Measurements from ENCODE around the gene RBBP8NL. TPM values are rescaled to one million over a fixed set of nuclear protein-coding genes. Genes with fewer than 3 reads are reported as not detected.
A peak's percentile ranks its signal among the peaks of the same experiment; 100 is the strongest.

Gene RBBP8NL
- total and polyA plus RNA-seq, 11 donors: not detected

- peaks cover 0 to 14% (median 4%) of the 10 kb centered on the region in 12 donors for H3K4me1 ChIP-seq
- H3K9me3 ChIP-seq: no peaks in the 10 kb centered on the region
- ATAC-seq (no peak), DNase-seq (no peak)
- H3K27me3 ChIP-seq: peaks cover 0 to 8% (median 0%) of the 10 kb centered on the region in 9 donors
- TF ChIP-seq CTCF (IDR thresholded peaks at IDR 0.05): no peak
- no peak for TF ChIP-seq POLR2A (IDR thresholded peaks at IDR 0.05)
- 82 to 93% (median 91%) methylated on average over 8 to 10 of the region's 10 CpGs for WGBS, 4 donors
- intact Hi-C loops (cut with DNase I): no loop called here
- H3K27ac ChIP-seq: no peak overlapping the region
- H3K36me3 ChIP-seq: no peaks in the 10 kb centered on the region
- no peak overlapping the region for H3K4me3 ChIP-seq
These were observed 37.1 kb upstream of the RBBP8NL start for GRCh38 chr20:62464425-62464770.

- ATAC-seq (no peak), DNase-seq (no peak)
- H3K27ac ChIP-seq: no peak overlapping the region
- no peaks in the 10 kb centered on the region for H3K9me3 ChIP-seq
- peaks cover 0 to 14% (median 4%) of the 10 kb centered on the region in 12 donors for H3K4me1 ChIP-seq
- TF ChIP-seq POLR2A (IDR thresholded peaks at IDR 0.05) (no peak), CTCF (IDR thresholded peaks at IDR 0.05) (no peak)
- H3K36me3 ChIP-seq: no peaks in the 10 kb centered on the region
- H3K27me3 ChIP-seq: peaks cover 0 to 12% (median 2%) of the 10 kb centered on the region in 9 donors
- H3K4me3 ChIP-seq: no peak overlapping the region
- WGBS, 4 donors: 80 to 91% (median 87%) methylated on average over 24 to 25 of the region's 25 CpGs
- intact Hi-C loops (cut with DNase I): no loop called here
These were observed 36.5 kb upstream of the RBBP8NL start for GRCh38 chr20:62463651-62464424.

GRCh38 chr20:62462976-62463592 lies 35.7 kb upstream of the RBBP8NL start:
- ATAC-seq: no peak
- no peaks in the 10 kb centered on the region for H3K9me3 ChIP-seq
- WGBS, 4 donors: 71 to 83% (median 78%) methylated on average over 15 of the region's 15 CpGs
- no peak overlapping the region for H3K4me3 ChIP-seq
- H3K27ac ChIP-seq: no peak overlapping the region
- intact Hi-C loops (cut with DNase I): no loop called here
- TF ChIP-seq POLR2A (IDR thresholded peaks at IDR 0.05) (no peak), CTCF (IDR thresholded peaks at IDR 0.05) (no peak)
- no peaks in the 10 kb centered on the region for H3K36me3 ChIP-seq
- DNase-seq: no peak
- peaks cover 0 to 11% (median 4%) of the 10 kb centered on the region in 9 donors for H3K27me3 ChIP-seq
- peaks cover 0 to 14% (median 4%) of the 10 kb centered on the region in 12 donors for H3K4me1 ChIP-seq

- Histone ChIP-seq H3K9me3 (no peaks in the 10 kb centered on the region), H3K4me3 (no peak overlapping the region), H3K27ac (peak overlapping the region in 2 of 12 donors; percentile 34 to 49), H3K36me3 (no peaks in the 10 kb centered on the region), H3K27me3 (peaks cover 0 to 18% (median 4%) of the 10 kb centered on the region in 9 donors), H3K4me1 (peaks cover 0 to 14% (median 4%) of the 10 kb centered on the region in 12 donors)
- intact Hi-C loops (cut with DNase I): loop anchor here in 1 of 10 donors (1.0 kb wide), 1 partner anchor 13 kb away; the partner anchor contains the start of gene GATA5
- WGBS, 4 donors: 83 to 86% (median 85%) methylated on average over 3 to 13 of the region's 13 CpGs
- ATAC-seq (no peak), DNase-seq (no peak)
- TF ChIP-seq CTCF (IDR thresholded peaks at IDR 0.05) (no peak), POLR2A (IDR thresholded peaks at IDR 0.05) (no peak)
These were observed 34.5 kb upstream of the RBBP8NL start for GRCh38 chr20:62461834-62462233.
